ENCODE data around the gene USP31.
A peak's percentile ranks its signal among the peaks of the same experiment; 100 is the strongest.

The USP31 gene

GRCh38 chr16:23182679-23183542, 33.7 kb upstream of the USP31 start, which contains the start of gene SCNN1G:
TSS of gene SCNN1G (plus strand) at chr16:23182745. CDS start at chr16:23186272, 3,527 bp downstream.
- Histone ChIP-seq H3K4me2 (ENCODE audit: low read length) (peak within 1 kb of the TSS; percentile 66), H3K27me3 (ENCODE audit: insufficient read depth, low read length) (no peaks in the 10 kb centered on the region), H3K79me2 (ENCODE audit: insufficient read depth, low read length) (no peaks in the 10 kb centered on the region), H4K20me1 (ENCODE audit: insufficient read depth, low read length) (no peaks in the 10 kb centered on the region), H3F3A (ENCODE audit: insufficient read depth, low read length) (no peaks in the 10 kb centered on the region), H2AFZ (ENCODE audit: low read length) (no peak within 1 kb of the TSS), H3K27ac (ENCODE audit: low read depth, low read length, poor library complexity, severe bottlenecking) (no peak within 1 kb of the TSS), H3K9ac (ENCODE audit: low read length) (no peak within 1 kb of the TSS), H3K4me1 (ENCODE audit: insufficient read depth, low read length, severe bottlenecking) (peaks cover 10% of the 10 kb centered on the region), H3K36me3 (ENCODE audit: insufficient read depth, low read length) (no peaks in the 10 kb centered on the region), H3K4me3 (ENCODE audit: low read depth, low read length, poor library complexity, severe bottlenecking) (peak within 1 kb of the TSS; percentile 49), H3K9me3 (ENCODE audit: low read length) (no peaks in the 10 kb centered on the region), H3K9me2 (ENCODE audit: low read depth, low read length) (no peaks in the 10 kb centered on the region)
- TF ChIP-seq CTCF (IDR thresholded peaks at IDR 0.05; ENCODE audit: low read length) (no peak), EZH2 (IDR thresholded peaks at IDR 0.05; ENCODE audit: borderline replicate concordance, low read length) (no peak)

- Histone ChIP-seq H3K9ac (ENCODE audit: low read length) (no peak overlapping the region), H3K4me3 (ENCODE audit: low read depth, low read length, poor library complexity, severe bottlenecking) (peak overlapping the region; percentile 49), H3K27me3 (ENCODE audit: insufficient read depth, low read length) (no peaks in the 10 kb centered on the region), H3K79me2 (ENCODE audit: insufficient read depth, low read length) (no peaks in the 10 kb centered on the region), H2AFZ (ENCODE audit: low read length) (no peak overlapping the region), H3K36me3 (ENCODE audit: insufficient read depth, low read length) (no peaks in the 10 kb centered on the region), H3K27ac (ENCODE audit: low read depth, low read length, poor library complexity, severe bottlenecking) (no peak overlapping the region), H4K20me1 (ENCODE audit: insufficient read depth, low read length) (no peaks in the 10 kb centered on the region), H3K9me2 (ENCODE audit: low read depth, low read length) (no peaks in the 10 kb centered on the region), H3K4me1 (ENCODE audit: insufficient read depth, low read length, severe bottlenecking) (peaks cover 10% of the 10 kb centered on the region), H3K4me2 (ENCODE audit: low read length) (peak overlapping the region; percentile 66), H3F3A (ENCODE audit: insufficient read depth, low read length) (no peaks in the 10 kb centered on the region), H3K9me3 (ENCODE audit: low read length) (no peaks in the 10 kb centered on the region)
- TF ChIP-seq EZH2 (IDR thresholded peaks at IDR 0.05; ENCODE audit: borderline replicate concordance, low read length), result no peak
- peak; percentile 97 for TF ChIP-seq CTCF (IDR thresholded peaks at IDR 0.05; ENCODE audit: low read length)
These were observed 33.0 kb upstream of the USP31 start for GRCh38 chr16:23182206-23182678.

GRCh38 chr16:23181506-23181905, 32.3 kb upstream of the USP31 start:
- H3K27me3 ChIP-seq (ENCODE audit: insufficient read depth, low read length), result no peaks in the 10 kb centered on the region
- no peaks in the 10 kb centered on the region for H3K36me3 ChIP-seq (ENCODE audit: insufficient read depth, low read length)
- H3K9me3 ChIP-seq (ENCODE audit: low read length), result no peaks in the 10 kb centered on the region
- no peak overlapping the region for H3K9ac ChIP-seq (ENCODE audit: low read length)
- H2AFZ ChIP-seq (ENCODE audit: low read length), result no peak overlapping the region
- H3K4me3 ChIP-seq (ENCODE audit: low read depth, low read length, poor library complexity, severe bottlenecking), result no peak overlapping the region
- H3K79me2 ChIP-seq (ENCODE audit: insufficient read depth, low read length), result no peaks in the 10 kb centered on the region
- H3K9me2 ChIP-seq (ENCODE audit: low read depth, low read length), result no peaks in the 10 kb centered on the region
- no peak overlapping the region for H3K4me2 ChIP-seq (ENCODE audit: low read length)
- peaks cover 10% of the 10 kb centered on the region for H3K4me1 ChIP-seq (ENCODE audit: insufficient read depth, low read length, severe bottlenecking)
- no peaks in the 10 kb centered on the region for H3F3A ChIP-seq (ENCODE audit: insufficient read depth, low read length)
- H3K27ac ChIP-seq (ENCODE audit: low read depth, low read length, poor library complexity, severe bottlenecking), result no peak overlapping the region
- no peak for TF ChIP-seq CTCF (IDR thresholded peaks at IDR 0.05; ENCODE audit: low read length)
- TF ChIP-seq EZH2 (IDR thresholded peaks at IDR 0.05; ENCODE audit: borderline replicate concordance, low read length), result no peak
- no peaks in the 10 kb centered on the region for H4K20me1 ChIP-seq (ENCODE audit: insufficient read depth, low read length)

Data from OCI-LY1 (cell line).